ENCODE results near the gene UPK3B.
"Not testable (repeated sequence)": the region's sequence is repeated elsewhere in the genome, so short reads cannot be mapped to it uniquely, and the experiment has no call there.

Gene UPK3B

GRCh38 chr7:76509931-76510877 lies at the start of gene UPK3B:
UPK3B (plus strand) TSS chr7:76510552; CDS start chr7:76510653, 101 bp downstream.
- in situ Hi-C loops (cut with HindIII; ENCODE audit: low pct_ligation_motif_present, low sequenced_read_pairs) = no loop called here
- Histone ChIP-seq H3K27ac (no peak within 1 kb of the TSS), H3K36me3 (replicated peaks) (peaks cover 14% of the 10 kb centered on the region), H3K27me3 (replicated peaks) (no peaks in the 10 kb centered on the region), H3K4me3 (ENCODE audit: low read depth, low read length) (no peak within 1 kb of the TSS)
- DNase-seq = no peak
- no peak for TF ChIP-seq CTCF (IDR thresholded peaks at IDR 0.05; ENCODE audit: low read depth, low read length, missing control alignments)

- H3K36me3 ChIP-seq (replicated peaks); H3K27me3 ChIP-seq (replicated peaks); in situ Hi-C loops (cut with HindIII; ENCODE audit: low pct_ligation_motif_present, low sequenced_read_pairs); H3K27ac ChIP-seq; H3K4me3 ChIP-seq (ENCODE audit: low read depth, low read length); DNase-seq: not testable (repeated sequence)
Measured at GRCh38 chr7:76460767-76461166, 49.6 kb upstream of the UPK3B start.

GRCh38 chr7:76461464-76462101 lies 48.8 kb upstream of the UPK3B start, which contains the start of gene DTX2:
DTX2 (plus strand) TSS chr7:76461709; CDS start chr7:76480510, 18,801 bp downstream.
- H3K36me3 ChIP-seq (replicated peaks); DNase-seq; in situ Hi-C loops (cut with HindIII; ENCODE audit: low pct_ligation_motif_present, low sequenced_read_pairs); H3K27me3 ChIP-seq (replicated peaks); H3K27ac ChIP-seq: not testable (repeated sequence)
- H3K4me3 ChIP-seq (ENCODE audit: low read depth, low read length) = peak within 1 kb of the TSS; percentile 49

- H3K27me3 ChIP-seq (replicated peaks); DNase-seq; H3K4me3 ChIP-seq (ENCODE audit: low read depth, low read length); in situ Hi-C loops (cut with HindIII; ENCODE audit: low pct_ligation_motif_present, low sequenced_read_pairs); H3K36me3 ChIP-seq (replicated peaks); H3K27ac ChIP-seq: not testable (repeated sequence)
Measured at GRCh38 chr7:76462271-76462882, 48.0 kb upstream of the UPK3B start.

- in situ Hi-C loops (cut with HindIII; ENCODE audit: low pct_ligation_motif_present, low sequenced_read_pairs); H3K27me3 ChIP-seq (replicated peaks); H3K4me3 ChIP-seq (ENCODE audit: low read depth, low read length); DNase-seq; H3K36me3 ChIP-seq (replicated peaks); H3K27ac ChIP-seq: not testable (repeated sequence)
Measured at GRCh38 chr7:76464959-76465358, 45.4 kb upstream of the UPK3B start.

GRCh38 chr7:76465950-76466349 lies 44.4 kb upstream of the UPK3B start:
- H3K27ac ChIP-seq; H3K27me3 ChIP-seq (replicated peaks); in situ Hi-C loops (cut with HindIII; ENCODE audit: low pct_ligation_motif_present, low sequenced_read_pairs); H3K4me3 ChIP-seq (ENCODE audit: low read depth, low read length); DNase-seq; H3K36me3 ChIP-seq (replicated peaks): not testable (repeated sequence)

- H3K36me3 ChIP-seq (replicated peaks); DNase-seq; in situ Hi-C loops (cut with HindIII; ENCODE audit: low pct_ligation_motif_present, low sequenced_read_pairs); H3K4me3 ChIP-seq (ENCODE audit: low read depth, low read length); H3K27me3 ChIP-seq (replicated peaks); H3K27ac ChIP-seq: not testable (repeated sequence)
Measured at GRCh38 chr7:76467743-76468404, 42.5 kb upstream of the UPK3B start.

GRCh38 chr7:76471556-76472221 lies 38.7 kb upstream of the UPK3B start:
- H3K36me3 ChIP-seq (replicated peaks); DNase-seq; H3K27me3 ChIP-seq (replicated peaks); H3K27ac ChIP-seq; H3K4me3 ChIP-seq (ENCODE audit: low read depth, low read length); in situ Hi-C loops (cut with HindIII; ENCODE audit: low pct_ligation_motif_present, low sequenced_read_pairs): not testable (repeated sequence)

GRCh38 chr7:76473097-76473496 lies 37.3 kb upstream of the UPK3B start:
- H3K4me3 ChIP-seq (ENCODE audit: low read depth, low read length); H3K27ac ChIP-seq; H3K27me3 ChIP-seq (replicated peaks); H3K36me3 ChIP-seq (replicated peaks); in situ Hi-C loops (cut with HindIII; ENCODE audit: low pct_ligation_motif_present, low sequenced_read_pairs); DNase-seq: not testable (repeated sequence)

- DNase-seq; H3K4me3 ChIP-seq (ENCODE audit: low read depth, low read length); H3K27ac ChIP-seq; in situ Hi-C loops (cut with HindIII; ENCODE audit: low pct_ligation_motif_present, low sequenced_read_pairs); H3K27me3 ChIP-seq (replicated peaks); H3K36me3 ChIP-seq (replicated peaks): not testable (repeated sequence)
Measured at GRCh38 chr7:76476280-76476679, 34.1 kb upstream of the UPK3B start.

- in situ Hi-C loops (cut with HindIII; ENCODE audit: low pct_ligation_motif_present, low sequenced_read_pairs) = not testable (repeated sequence)
Measured at GRCh38 chr7:76476742-76477474, 33.4 kb upstream of the UPK3B start.

GRCh38 chr7:76479628-76480027 lies 30.7 kb upstream of the UPK3B start:
- H3K4me3 ChIP-seq (ENCODE audit: low read depth, low read length); H3K27me3 ChIP-seq (replicated peaks); in situ Hi-C loops (cut with HindIII; ENCODE audit: low pct_ligation_motif_present, low sequenced_read_pairs); H3K36me3 ChIP-seq (replicated peaks); H3K27ac ChIP-seq; DNase-seq: not testable (repeated sequence)

More at GRCh38 chr7:76476742-76477474, 33.4 kb upstream of the UPK3B start:
- not testable (repeated sequence) for H3K27me3 ChIP-seq (replicated peaks); H3K4me3 ChIP-seq (ENCODE audit: low read depth, low read length); H3K27ac ChIP-seq; DNase-seq; H3K36me3 ChIP-seq (replicated peaks)
